PC-9 (cell line): ENCODE results near the gene GEMIN5. TPM values are rescaled to one million over a fixed set of nuclear protein-coding genes. Genes with fewer than 3 reads are reported as not detected.

Experiments used
- BruUV-seq: library from RNA; stranded (reverse); fragments of 400-500 nt; replicated peaks from 2 replicates; lab custom pipeline; 2021; lab: Mats Ljungman, UMichigan
- CTCF ChIA-PET: fragments of 300-600 bp; sonication (Branson Sonifier 250); formaldehyde crosslinking; loops from one replicate; lab custom pipeline; 2022; ENCODE audit warnings: antibody characterized with exemption; lab: Charles Lee
- POLR2A ChIA-PET: fragments of 300-600 bp; sonication (Branson Sonifier 250); formaldehyde crosslinking; loops from one replicate; lab custom pipeline; 2022; ENCODE audit warnings: antibody characterized with exemption; ENCODE audit not compliant: unreplicated experiment; lab: Charles Lee
- DNase-seq, 2 experiments: peaks; one replicate each; pipeline versions ENCODE4 v3.0.0 to v3.0.0-alpha.2; 2015 to 2022; ENCODE audit warnings: mixed read lengths in 1 of 2
- H2AFZ ChIP-seq: fragments of 200-600 bp; sonication (generic); 2 replicates; pipeline ENCODE4 v1.8.1; 2017; ENCODE audit warnings: antibody characterized with exemption
- H3F3A ChIP-seq: fragments of 200-600 bp; sonication (generic); 2 replicates; pipeline ENCODE4 v1.8.1; 2017; ENCODE audit warnings: antibody characterized with exemption, mild to moderate bottlenecking, low read depth; ENCODE audit not compliant: insufficient read depth
- H3K27ac ChIP-seq: fragments of 200-600 bp; sonication (generic); 2 replicates; pipeline ENCODE4 v1.6.1; 2016; ENCODE audit warnings: mixed run types
- H3K27me3 ChIP-seq: fragments of 200-600 bp; sonication (generic); 2 replicates; pipeline ENCODE4 v1.6.1; 2016; ENCODE audit warnings: low read depth, mixed run types; ENCODE audit not compliant: insufficient read depth
- H3K36me3 ChIP-seq: fragments of 200-600 bp; sonication (generic); 2 replicates; pipeline ENCODE4 v1.6.1; 2016; ENCODE audit warnings: low read depth, mixed run types
- H3K4me1 ChIP-seq: fragments of 200-600 bp; sonication (generic); replicated peaks from 2 replicates; pipeline ENCODE4 v1.6.1; 2016; ENCODE audit warnings: mixed run types; ENCODE audit not compliant: insufficient read depth
- H3K4me2 ChIP-seq: fragments of 200-600 bp; sonication (generic); 2 replicates; pipeline ENCODE4 v1.6.1; 2017; ENCODE audit warnings: mixed run types
- H3K4me3 ChIP-seq: fragments of 200-600 bp; sonication (generic); 2 replicates; pipeline ENCODE4 v1.6.1; 2016; ENCODE audit warnings: mixed run types
- H3K79me2 ChIP-seq: fragments of 200-600 bp; sonication (generic); 2 replicates; pipeline ENCODE4 v1.6.1; 2017; ENCODE audit warnings: low read depth, mixed run types
- H3K9me2 ChIP-seq: fragments of 200-600 bp; sonication (generic); 2 replicates; pipeline ENCODE4 v1.8.1; 2017; ENCODE audit warnings: mild to moderate bottlenecking; ENCODE audit not compliant: insufficient read depth
- H3K9me3 ChIP-seq: fragments of 200-600 bp; sonication (generic); 2 replicates; pipeline ENCODE4 v1.8.1; 2016; ENCODE audit warnings: low read depth; ENCODE audit not compliant: insufficient read depth
- H4K20me1 ChIP-seq: fragments of 200-600 bp; sonication (generic); 2 replicates; pipeline ENCODE4 v1.8.1; 2017; ENCODE audit not compliant: insufficient read depth
- EZH2 ChIP-seq: fragments of 200-600 bp; sonication (generic); IDR thresholded peaks from 2 replicates; pipeline ENCODE4 v1.8.0; 2017; ENCODE audit warnings: antibody characterized with exemption, low read depth
- intact Hi-C: fragments of 100-400 bp; cut with micrococcal nuclease; formaldehyde crosslinking; loops from one replicate; pipeline ENCODE4 v1.10.0; 2022; ENCODE audit not compliant: unreplicated experiment
- total RNA-seq: library from RNA; stranded (reverse); gene quantifications from 2 replicates; pipeline ENCODE4 v1.2.3, GENCODE V29; 2021
- TF ChIP-seq, protein P1 (sequence below): fragments of 200-600 bp; sonication (generic); conservative IDR thresholded peaks from 2 replicates; pipeline ENCODE4 v1.6.1; 2017; ENCODE audit warnings: mixed run types, antibody characterized with exemption, mild to moderate bottlenecking, moderate library complexity

The GEMIN5 gene
- total RNA-seq, 1 experiment from 2014 or later, result 18.6 TPM

- Histone ChIP-seq H3K9me3 (no peaks in the 10 kb centered on the region), H3K4me1 (no peaks in the 10 kb centered on the region), H3K36me3 (peaks cover 61% of the 10 kb centered on the region), H3F3A (no peaks in the 10 kb centered on the region; the same call in 1 of the 2 replicates), H2AFZ (no peak overlapping the region), H3K27me3 (no peaks in the 10 kb centered on the region), H3K27ac (no peak overlapping the region), H3K79me2 (no peaks in the 10 kb centered on the region), H3K4me3 (no peak overlapping the region), H4K20me1 (no peaks in the 10 kb centered on the region), H3K9me2 (no peaks in the 10 kb centered on the region), H3K4me2 (no peak overlapping the region)
- BruUV-seq, result no TSS peak
- no peak for DNase-seq
- TF ChIP-seq EZH2, result no peak
- TF ChIP-seq, protein P1, sequence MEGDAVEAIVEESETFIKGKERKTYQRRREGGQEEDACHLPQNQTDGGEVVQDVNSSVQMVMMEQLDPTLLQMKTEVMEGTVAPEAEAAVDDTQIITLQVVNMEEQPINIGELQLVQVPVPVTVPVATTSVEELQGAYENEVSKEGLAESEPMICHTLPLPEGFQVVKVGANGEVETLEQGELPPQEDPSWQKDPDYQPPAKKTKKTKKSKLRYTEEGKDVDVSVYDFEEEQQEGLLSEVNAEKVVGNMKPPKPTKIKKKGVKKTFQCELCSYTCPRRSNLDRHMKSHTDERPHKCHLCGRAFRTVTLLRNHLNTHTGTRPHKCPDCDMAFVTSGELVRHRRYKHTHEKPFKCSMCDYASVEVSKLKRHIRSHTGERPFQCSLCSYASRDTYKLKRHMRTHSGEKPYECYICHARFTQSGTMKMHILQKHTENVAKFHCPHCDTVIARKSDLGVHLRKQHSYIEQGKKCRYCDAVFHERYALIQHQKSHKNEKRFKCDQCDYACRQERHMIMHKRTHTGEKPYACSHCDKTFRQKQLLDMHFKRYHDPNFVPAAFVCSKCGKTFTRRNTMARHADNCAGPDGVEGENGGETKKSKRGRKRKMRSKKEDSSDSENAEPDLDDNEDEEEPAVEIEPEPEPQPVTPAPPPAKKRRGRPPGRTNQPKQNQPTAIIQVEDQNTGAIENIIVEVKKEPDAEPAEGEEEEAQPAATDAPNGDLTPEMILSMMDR, result no peak
- ChIA-PET POLR2A (no interaction called here), CTCF (no interaction called here)
- intact Hi-C loops, result no loop called here
These were observed 37.9 kb downstream of the GEMIN5 start for GRCh38 chr5:154900066-154900465.

DNA sequence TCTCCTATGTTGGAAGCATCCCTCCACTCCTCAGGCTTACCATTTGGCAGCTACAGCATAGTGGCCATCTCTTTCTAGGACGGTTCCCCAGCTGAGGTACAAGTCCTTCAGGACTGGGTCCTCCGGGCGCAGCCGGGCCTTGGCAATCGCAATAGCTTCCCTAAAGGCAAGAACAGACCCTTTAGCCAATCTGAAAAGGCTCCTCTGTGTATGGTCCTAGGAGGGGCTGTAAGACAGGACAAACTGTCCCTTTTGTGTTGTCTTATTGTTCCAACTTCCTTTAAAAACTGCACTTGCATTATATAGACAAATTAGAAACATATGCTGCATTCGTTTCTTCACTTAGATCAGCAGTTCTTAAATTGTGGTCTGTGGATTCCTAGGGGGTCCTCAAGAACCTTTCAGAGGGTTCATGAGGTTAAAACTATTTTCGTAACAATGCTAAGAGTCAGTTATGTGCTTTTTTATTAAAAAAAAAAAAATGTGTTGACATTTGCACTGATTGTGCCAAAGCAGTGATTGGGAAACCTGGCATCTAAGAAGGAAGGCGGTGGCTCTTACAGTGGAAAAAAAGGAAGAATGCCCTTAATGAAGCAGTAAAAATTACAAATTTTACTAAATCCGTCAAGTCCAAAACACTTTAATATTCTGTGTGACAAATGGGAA lies 38.7 kb downstream of the GEMIN5 start:
- TF ChIP-seq, protein P1, result no peak
- TF ChIP-seq EZH2, result no peak
- no peak overlapping the region for H3K4me2 ChIP-seq
- BruUV-seq, result no TSS peak
- no peaks in the 10 kb centered on the region for H3K9me2 ChIP-seq
- H4K20me1 ChIP-seq, result no peaks in the 10 kb centered on the region
- CTCF ChIA-PET, result no interaction called here
- no peaks in the 10 kb centered on the region for H3K79me2 ChIP-seq
- no peaks in the 10 kb centered on the region for H3K27me3 ChIP-seq
- POLR2A ChIA-PET, result no interaction called here
- no peak overlapping the region for H3K27ac ChIP-seq
- H3K36me3 ChIP-seq, result peaks cover 58% of the 10 kb centered on the region
- intact Hi-C loops, result no loop called here
- DNase-seq, result no peak
- H2AFZ ChIP-seq, result no peak overlapping the region
- no peaks in the 10 kb centered on the region; the same call in 1 of the 2 replicates for H3F3A ChIP-seq
- no peak overlapping the region for H3K4me3 ChIP-seq
- no peaks in the 10 kb centered on the region for H3K9me3 ChIP-seq
- H3K4me1 ChIP-seq, result no peaks in the 10 kb centered on the region

DNA sequence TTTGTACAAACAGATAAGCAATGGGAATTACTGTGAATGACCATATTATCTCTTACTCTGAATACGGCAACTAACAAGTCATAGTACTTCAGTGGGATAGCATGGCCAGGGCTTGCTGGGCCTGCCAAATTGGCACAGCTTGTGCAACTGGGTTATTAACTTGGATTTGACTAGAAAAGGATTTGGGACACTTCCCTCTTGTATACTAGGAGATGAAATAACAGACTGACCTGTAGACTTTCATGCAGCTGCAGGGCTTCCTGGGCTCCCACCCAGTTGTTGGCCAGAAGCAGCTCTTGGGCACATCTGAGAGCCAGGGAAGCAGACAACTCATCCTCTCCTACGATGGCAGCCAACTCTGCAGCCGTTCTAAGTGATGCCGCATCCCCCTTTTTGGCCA lies 39.8 kb downstream of the GEMIN5 start:
- Histone ChIP-seq H3K4me2 (no peak overlapping the region), H3K36me3 (peaks cover 54% of the 10 kb centered on the region), H3K9me3 (no peaks in the 10 kb centered on the region), H3K9me2 (no peaks in the 10 kb centered on the region), H4K20me1 (no peaks in the 10 kb centered on the region), H3K4me1 (no peaks in the 10 kb centered on the region), H3K27ac (no peak overlapping the region), H2AFZ (no peak overlapping the region), H3F3A (no peaks in the 10 kb centered on the region; the same call in 1 of the 2 replicates), H3K27me3 (no peaks in the 10 kb centered on the region), H3K79me2 (no peaks in the 10 kb centered on the region), H3K4me3 (no peak overlapping the region)
- BruUV-seq, result no TSS peak
- ChIA-PET POLR2A (no interaction called here), CTCF (no interaction called here)
- intact Hi-C loops, result no loop called here
- TF ChIP-seq EZH2, result no peak
- TF ChIP-seq, protein P1, result no peak
- DNase-seq, result no peak
